ENCODE results near the gene ESRP2. TPM values are rescaled to one million over a fixed set of nuclear protein-coding genes. Genes with fewer than 3 reads are reported as not detected.

Gene ESRP2
- polyA plus RNA-seq, 10 donors, result 0.32 to 10.1 (median 0.79) TPM

Other genes starting within 250 kb of the ESRP2 start
- 1 to 10 TPM in 6 of 10 donors, under 1 TPM in 4; 0.63 to 2.5 (median 1.2) TPM for gene DPEP2, start 236.6 kb downstream of the ESRP2 start, polyA plus RNA-seq (ENCODE audit: insufficient read length in 10 of 10)
- gene DPEP2NB, start 220.2 kb downstream of the ESRP2 start, polyA plus RNA-seq (ENCODE audit: insufficient read length in 10 of 10), result not detected
- 1 to 10 TPM; 4.6 to 6.7 (median 5.5) TPM for gene DDX28, start 212.9 kb downstream of the ESRP2 start, polyA plus RNA-seq (ENCODE audit: insufficient read length in 10 of 10)
- 10 to 100 TPM; 10.2 to 15.0 (median 11.0) TPM for gene DUS2, start 212.8 kb downstream of the ESRP2 start, polyA plus RNA-seq (ENCODE audit: insufficient read length in 10 of 10)
- gene NFATC3, start 150.8 kb downstream of the ESRP2 start, polyA plus RNA-seq (ENCODE audit: insufficient read length in 10 of 10), result 10 to 100 TPM; 24.3 to 30.9 (median 27.0) TPM
- gene PLA2G15, start 9.2 kb upstream of the ESRP2 start, polyA plus RNA-seq (ENCODE audit: insufficient read length in 10 of 10), result 10 to 100 TPM; 20.8 to 30.6 (median 28.0) TPM
- gene SLC7A6, start 28.4 kb upstream of the ESRP2 start, polyA plus RNA-seq (ENCODE audit: insufficient read length in 10 of 10), result 10 to 100 TPM in 5 of 10 donors, 1 to 10 TPM in 5; 6.3 to 12.0 (median 9.9) TPM
- 10 to 100 TPM; 11.2 to 16.6 (median 14.2) TPM for gene SLC7A6OS, start 74.8 kb upstream of the ESRP2 start, polyA plus RNA-seq (ENCODE audit: insufficient read length in 10 of 10)
- 10 to 100 TPM; 36.3 to 49.9 (median 38.8) TPM for gene PRMT7, start 74.9 kb upstream of the ESRP2 start, polyA plus RNA-seq (ENCODE audit: insufficient read length in 10 of 10)
- 1 to 10 TPM in 3 of 10 donors, under 1 TPM in 7; 0.54 to 1.5 (median 0.88) TPM for gene SMPD3, start 212.4 kb upstream of the ESRP2 start, polyA plus RNA-seq (ENCODE audit: insufficient read length in 10 of 10)

Data from muscle of back (tissue), 10 donors.